Lower lobe of right lung (tissue), 2 donors: ENCODE results near the gene ALDH1B1. TPM values are rescaled to one million over a fixed set of nuclear protein-coding genes. Genes with fewer than 3 reads are reported as not detected.

Source experiments
- ATAC-seq, 2 donors: fragments of 200-7000 bp; cut with Tn5 transposase; one replicate each; pipeline ENCODE4 v1.9.1; 2020 to 2022; ENCODE audit warnings: mild to moderate bottlenecking in 2 of 2, moderate library complexity in 2 of 2
- DNase-seq: peaks from one replicate; pipeline ENCODE4 v3.0.0-alpha.2; 2020
- H3K27ac ChIP-seq: fragments of 200-600 bp; one replicate; pipeline ENCODE4 v1.8.0; 2022
- H3K27me3 ChIP-seq: fragments of 200-600 bp; one replicate; pipeline ENCODE4 v1.8.0; 2022; ENCODE audit warnings: low read depth
- H3K36me3 ChIP-seq: fragments of 200-600 bp; one replicate; pipeline ENCODE4 v1.8.0; 2022; ENCODE audit warnings: mild to moderate bottlenecking
- H3K4me1 ChIP-seq: fragments of 200-600 bp; one replicate; pipeline ENCODE4 v1.8.0; 2022
- H3K4me3 ChIP-seq: fragments of 200-600 bp; one replicate; pipeline ENCODE4 v1.8.0; 2022; ENCODE audit warnings: mild to moderate bottlenecking
- H3K9me3 ChIP-seq: fragments of 200-600 bp; one replicate; pipeline ENCODE4 v1.8.0; 2022
- CTCF ChIP-seq: fragments of 200-600 bp; IDR thresholded peaks from one replicate; pipeline ENCODE4 v1.8.0; 2022; ENCODE audit warnings: antibody characterized with exemption, mild to moderate bottlenecking
- intact Hi-C: fragments of 100-400 bp; cut with DNase I; formaldehyde crosslinking; loops from one replicate; pipeline ENCODE4 v1.11.0; 2022
- total RNA-seq: library from RNA; stranded (reverse); fragmentation: NEBNext Ultra II Directional; extraction: Animal tissue kit (Norgen Biotek cat#: 25700); gene quantifications from one replicate; pipeline ENCODE4 v1.2.1, GENCODE V29; 2021
- donor health status: DM: no; HTN: yes; CAD: no; lungs with severe emphysema.

ALDH1B1 gene
- total RNA-seq, 1 donor from 2014 or later = 10.8 TPM

DNA sequence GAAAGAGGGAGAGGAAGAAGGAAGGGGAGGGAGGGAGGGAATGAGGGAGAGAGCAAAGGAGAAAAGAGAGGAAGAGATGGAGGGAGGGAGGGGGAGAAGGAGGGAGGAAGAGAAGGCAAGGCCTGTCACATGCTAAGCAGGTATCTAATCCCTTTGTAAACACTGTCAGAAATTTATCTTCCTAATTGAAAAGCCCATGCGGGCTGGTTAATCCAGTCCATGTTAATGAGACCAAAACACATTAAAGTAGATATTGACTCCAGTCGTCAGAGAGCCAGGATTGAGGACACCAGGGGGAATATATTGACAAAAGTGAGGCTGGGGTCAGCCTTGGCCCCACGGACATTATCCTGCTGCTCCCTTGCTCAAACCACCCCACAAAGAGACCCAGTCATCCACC, 37.4 kb upstream of the ALDH1B1 start:
- H3K27ac ChIP-seq = no peak overlapping the region
- ATAC-seq (no peak), DNase-seq (no peak)
- intact Hi-C loops = no loop called here
- H3K27me3 ChIP-seq = no peaks in the 10 kb centered on the region
- TF ChIP-seq CTCF = no peak
- H3K4me3 ChIP-seq = no peak overlapping the region
- H3K4me1 ChIP-seq = no peaks in the 10 kb centered on the region
- H3K9me3 ChIP-seq = no peaks in the 10 kb centered on the region
- H3K36me3 ChIP-seq = no peaks in the 10 kb centered on the region

DNA sequence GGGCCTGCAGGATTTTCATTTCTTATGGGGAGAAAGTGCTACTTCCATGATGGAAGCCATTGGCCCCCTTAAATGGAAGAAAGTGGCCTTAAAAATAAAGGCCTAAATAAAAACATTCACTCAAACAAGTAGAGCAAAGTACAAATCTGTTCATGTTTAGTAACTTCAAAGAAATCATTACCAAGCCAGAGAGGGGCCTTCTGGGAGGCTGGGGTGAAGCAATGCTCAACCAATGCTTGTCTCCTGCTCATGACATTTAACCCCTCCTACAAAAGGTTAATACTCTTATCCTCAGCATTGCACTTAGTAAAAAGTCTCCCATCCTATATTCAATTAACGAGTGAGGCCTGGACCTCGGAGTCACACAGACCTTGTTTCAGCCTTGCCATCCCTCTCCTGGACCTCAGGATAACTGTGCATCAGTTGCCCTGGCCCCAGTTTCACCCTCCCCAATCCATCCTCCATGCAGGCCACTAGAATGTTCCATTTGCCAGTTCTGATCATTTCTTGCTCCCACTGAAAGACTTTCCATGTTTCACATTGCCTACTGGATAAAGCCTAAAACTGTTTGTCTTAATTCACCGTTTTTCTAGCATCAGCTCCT, 36.9 kb upstream of the ALDH1B1 start:
- DNase-seq = no peak
- Histone ChIP-seq H3K36me3 (no peaks in the 10 kb centered on the region), H3K27ac (no peak overlapping the region), H3K9me3 (no peaks in the 10 kb centered on the region), H3K27me3 (no peaks in the 10 kb centered on the region), H3K4me3 (no peak overlapping the region), H3K4me1 (no peaks in the 10 kb centered on the region)
- no peak for TF ChIP-seq CTCF
- intact Hi-C loops = no loop called here
- ATAC-seq = no peak

- DNase-seq (no peak), ATAC-seq (no peak)
- Histone ChIP-seq H3K27me3 (no peaks in the 10 kb centered on the region), H3K4me3 (no peak overlapping the region), H3K9me3 (no peaks in the 10 kb centered on the region), H3K4me1 (no peaks in the 10 kb centered on the region), H3K36me3 (no peaks in the 10 kb centered on the region), H3K27ac (no peak overlapping the region)
- TF ChIP-seq CTCF = no peak
- intact Hi-C loops = no loop called here
Observed at GRCh38 chr9:38356851-38357250, 35.7 kb upstream of the ALDH1B1 start.

GRCh38 chr9:38357350-38358114, 35.0 kb upstream of the ALDH1B1 start:
- H3K27ac ChIP-seq = no peak overlapping the region
- H3K4me1 ChIP-seq = no peaks in the 10 kb centered on the region
- no peak overlapping the region for H3K4me3 ChIP-seq
- no peak for TF ChIP-seq CTCF
- no peaks in the 10 kb centered on the region for H3K36me3 ChIP-seq
- DNase-seq = no peak
- H3K9me3 ChIP-seq = no peaks in the 10 kb centered on the region
- intact Hi-C loops = no loop called here
- ATAC-seq = no peak
- no peaks in the 10 kb centered on the region for H3K27me3 ChIP-seq

DNA sequence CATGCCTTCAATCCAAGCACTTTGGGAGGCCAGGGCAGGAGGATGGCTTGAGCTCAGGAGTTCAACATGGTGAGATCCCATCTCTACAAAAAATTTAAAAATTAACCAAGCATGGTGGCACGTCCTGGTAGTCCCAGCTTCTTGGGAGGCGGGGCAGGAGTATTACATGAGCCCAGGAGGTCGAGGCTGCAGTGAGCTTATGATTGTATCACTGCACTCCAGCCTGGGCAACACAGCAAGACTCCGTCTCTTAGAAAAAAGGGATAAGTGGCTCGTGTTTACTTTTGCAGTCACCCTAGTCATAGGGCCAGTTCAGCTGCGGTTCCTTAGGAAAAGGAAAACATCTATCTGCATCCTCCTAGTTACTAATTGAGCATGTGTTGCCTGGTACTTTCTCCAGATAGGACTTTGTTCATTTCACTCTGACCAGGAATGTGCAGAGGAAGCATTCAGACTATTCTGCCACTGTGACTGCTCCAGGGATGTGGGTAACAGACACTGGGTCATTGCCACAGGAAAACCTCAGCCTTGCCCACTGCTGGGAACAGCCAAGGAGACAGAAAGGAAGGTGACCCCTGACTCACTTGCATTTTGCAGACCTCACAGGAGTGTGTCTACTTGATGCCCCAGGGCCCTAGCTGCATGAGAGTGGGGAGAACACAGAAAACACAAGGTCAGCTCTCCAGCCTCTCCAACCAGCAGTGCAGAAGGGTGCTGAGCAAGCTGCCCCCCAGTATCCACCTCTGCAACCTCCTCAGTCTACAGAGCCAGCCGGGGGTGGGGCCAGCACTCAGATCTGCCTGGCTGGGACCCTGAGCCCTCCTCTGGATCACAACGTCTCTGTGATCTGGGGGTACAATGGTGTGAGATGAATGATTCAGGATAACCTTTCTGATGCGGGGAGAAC, 33.9 kb upstream of the ALDH1B1 start:
- no peak overlapping the region for H3K4me3 ChIP-seq
- TF ChIP-seq CTCF = no peak
- ATAC-seq = no peak
- no peak for DNase-seq
- no peaks in the 10 kb centered on the region for H3K36me3 ChIP-seq
- no peaks in the 10 kb centered on the region for H3K9me3 ChIP-seq
- no peaks in the 10 kb centered on the region for H3K27me3 ChIP-seq
- intact Hi-C loops = no loop called here
- peaks cover 9% of the 10 kb centered on the region for H3K4me1 ChIP-seq
- H3K27ac ChIP-seq = no peak overlapping the region
